ENCODE results near the gene PCGF3.
A peak's percentile ranks its signal among the peaks of the same experiment; 100 is the strongest.
"Not testable (repeated sequence)": the region's sequence is repeated elsewhere in the genome, so short reads cannot be mapped to it uniquely, and the experiment has no call there.

PCGF3 gene

DNA sequence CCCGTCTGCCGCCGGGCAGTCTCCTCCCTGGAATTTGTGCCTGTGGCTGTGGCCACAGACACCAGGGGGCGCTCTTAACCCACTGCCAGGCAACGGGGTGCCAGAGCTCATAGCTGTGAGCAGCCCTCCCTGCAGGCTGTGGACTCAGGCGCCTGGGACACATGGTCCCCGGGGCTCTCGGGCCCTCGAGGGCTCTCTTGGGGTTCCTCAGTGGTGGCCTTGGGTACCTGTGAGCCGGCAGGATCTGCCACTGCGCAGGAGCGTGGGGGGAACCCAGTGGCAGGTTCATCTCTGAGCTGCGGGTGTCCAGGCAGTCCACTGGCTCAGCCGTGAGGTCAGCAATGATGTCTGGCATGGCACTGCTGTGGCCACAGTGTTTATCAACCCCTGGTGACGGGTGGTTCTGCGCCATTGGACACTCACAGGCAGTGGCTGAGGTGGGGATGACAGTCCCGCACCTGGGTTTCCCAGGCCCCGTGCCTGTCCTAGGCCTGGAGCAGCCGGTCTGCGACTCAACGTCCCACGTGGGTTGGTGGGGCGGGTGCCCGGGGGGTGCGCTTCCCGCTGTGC, 37.2 kb downstream of the PCGF3 start:
- FAIRE-seq, result no peak

DNA sequence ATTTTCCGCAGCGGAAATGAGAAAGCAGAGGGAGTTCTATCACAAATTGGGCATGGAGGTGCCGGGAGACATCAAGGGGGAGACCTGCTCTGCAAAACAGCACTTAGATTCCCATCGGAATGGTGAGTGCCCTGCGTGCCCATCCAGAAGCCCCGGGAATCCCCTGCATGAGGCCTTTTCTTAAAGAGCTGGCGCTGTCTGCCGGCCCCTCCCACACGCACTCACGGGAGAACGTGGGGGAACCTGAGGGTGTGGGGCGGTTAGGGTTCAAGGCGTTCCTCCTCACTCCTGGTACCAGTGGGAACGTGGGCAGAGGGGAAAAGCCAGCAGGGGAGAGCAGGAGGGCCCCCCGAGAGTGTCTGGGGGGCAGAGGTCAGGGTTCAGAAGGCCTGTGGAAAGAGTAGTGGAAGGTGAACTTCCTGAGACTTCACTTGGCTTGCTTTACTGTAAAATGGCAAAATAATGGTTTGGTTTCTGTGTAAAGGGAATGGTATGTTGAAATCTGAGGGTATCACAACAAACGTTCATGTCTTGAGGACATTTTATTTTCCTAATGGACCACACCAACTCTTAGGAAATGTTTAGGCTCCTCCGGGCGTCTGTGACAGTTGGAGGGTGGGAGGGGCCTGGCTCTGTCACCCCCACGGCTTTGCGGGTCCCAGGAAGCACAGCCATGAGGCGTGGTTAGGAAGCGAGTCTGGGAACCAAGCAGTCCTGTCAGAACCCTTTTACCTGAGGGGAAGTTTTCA, 38.0 kb downstream of the PCGF3 start:
- FAIRE-seq, result peak; percentile 86

DNA sequence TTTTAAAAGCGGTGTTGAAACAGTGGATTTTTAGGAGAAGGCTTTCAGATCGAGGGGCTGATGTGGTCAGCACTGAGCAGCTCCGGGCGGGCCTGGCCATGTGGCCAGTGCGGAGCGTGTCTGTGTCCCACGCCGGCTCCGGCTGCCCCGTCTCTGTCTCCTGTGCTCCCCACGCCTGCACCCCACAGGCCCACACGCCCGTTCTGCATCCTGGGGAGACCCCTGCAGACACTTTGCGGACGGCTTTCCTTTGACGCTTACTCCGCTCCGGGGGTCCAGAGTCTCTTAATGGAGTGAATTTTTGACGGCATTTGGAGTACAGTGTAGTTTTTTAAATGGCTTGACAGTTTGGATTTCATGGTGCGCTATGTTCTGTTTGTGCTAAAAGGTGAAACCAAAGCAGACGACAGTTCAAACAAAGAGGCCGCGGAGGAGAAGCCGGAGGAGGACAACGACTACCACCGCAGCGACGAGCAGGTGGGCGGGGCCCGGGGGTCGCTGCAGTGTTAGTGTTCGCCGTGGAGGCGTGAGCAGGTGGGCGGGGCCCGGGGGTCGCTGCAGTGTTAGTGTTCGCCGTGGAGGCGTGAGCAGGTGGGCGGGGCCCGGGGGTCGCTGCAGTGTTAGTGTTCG, 38.7 kb downstream of the PCGF3 start:
- peak; percentile 55 for FAIRE-seq

DNA sequence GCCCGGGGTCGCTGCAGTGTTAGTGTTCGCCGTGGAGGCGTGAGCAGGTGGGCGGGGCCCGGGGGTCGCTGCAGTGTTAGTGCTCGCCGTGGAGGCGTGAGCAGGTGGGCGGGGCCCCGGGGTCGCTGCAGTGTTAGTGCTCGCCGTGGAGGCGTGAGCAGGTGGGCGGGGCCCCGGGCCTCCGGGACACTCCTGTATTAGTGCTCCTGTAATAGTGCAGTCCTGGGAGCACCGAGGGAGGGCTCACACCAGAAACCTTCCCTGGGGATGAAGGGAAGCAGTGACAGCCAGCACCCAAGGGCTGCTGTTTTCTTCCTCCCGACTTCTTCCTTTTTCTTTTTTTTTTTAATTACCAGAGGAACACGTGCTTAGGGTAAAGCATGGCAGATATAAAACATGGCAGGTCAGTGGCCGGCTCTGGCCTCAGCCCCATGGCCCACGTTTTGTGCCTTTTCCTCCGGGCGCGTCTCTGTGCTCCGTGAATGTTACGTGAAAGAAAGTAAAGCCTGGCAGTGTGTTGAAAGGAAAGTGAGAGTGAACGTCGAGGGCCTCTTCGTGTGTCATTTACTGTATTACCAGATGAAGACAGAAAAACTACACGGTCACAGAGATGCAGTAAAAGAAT, 42.0 kb downstream of the PCGF3 start:
- FAIRE-seq, result no peak

DNA sequence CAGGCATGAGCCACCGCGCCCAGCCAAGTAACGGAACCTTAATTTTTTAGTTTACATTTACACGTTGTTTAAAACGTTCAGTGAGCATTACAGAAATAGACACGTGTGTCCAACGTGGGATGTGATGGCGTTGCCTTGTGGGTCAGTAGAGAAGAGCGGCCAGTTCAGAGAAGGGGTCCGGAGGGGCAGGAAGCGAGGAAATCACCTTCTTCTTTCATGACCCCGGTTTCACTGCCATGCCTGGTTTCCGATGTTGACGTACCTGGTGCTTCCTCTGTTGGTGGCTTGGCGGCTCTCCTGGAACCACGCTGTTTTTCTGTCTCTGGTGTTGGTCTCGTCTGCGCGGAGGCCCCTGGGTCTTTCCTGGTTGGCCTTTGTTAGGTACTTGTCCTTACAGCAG, 42.8 kb downstream of the PCGF3 start:
- FAIRE-seq, result no peak

DNA sequence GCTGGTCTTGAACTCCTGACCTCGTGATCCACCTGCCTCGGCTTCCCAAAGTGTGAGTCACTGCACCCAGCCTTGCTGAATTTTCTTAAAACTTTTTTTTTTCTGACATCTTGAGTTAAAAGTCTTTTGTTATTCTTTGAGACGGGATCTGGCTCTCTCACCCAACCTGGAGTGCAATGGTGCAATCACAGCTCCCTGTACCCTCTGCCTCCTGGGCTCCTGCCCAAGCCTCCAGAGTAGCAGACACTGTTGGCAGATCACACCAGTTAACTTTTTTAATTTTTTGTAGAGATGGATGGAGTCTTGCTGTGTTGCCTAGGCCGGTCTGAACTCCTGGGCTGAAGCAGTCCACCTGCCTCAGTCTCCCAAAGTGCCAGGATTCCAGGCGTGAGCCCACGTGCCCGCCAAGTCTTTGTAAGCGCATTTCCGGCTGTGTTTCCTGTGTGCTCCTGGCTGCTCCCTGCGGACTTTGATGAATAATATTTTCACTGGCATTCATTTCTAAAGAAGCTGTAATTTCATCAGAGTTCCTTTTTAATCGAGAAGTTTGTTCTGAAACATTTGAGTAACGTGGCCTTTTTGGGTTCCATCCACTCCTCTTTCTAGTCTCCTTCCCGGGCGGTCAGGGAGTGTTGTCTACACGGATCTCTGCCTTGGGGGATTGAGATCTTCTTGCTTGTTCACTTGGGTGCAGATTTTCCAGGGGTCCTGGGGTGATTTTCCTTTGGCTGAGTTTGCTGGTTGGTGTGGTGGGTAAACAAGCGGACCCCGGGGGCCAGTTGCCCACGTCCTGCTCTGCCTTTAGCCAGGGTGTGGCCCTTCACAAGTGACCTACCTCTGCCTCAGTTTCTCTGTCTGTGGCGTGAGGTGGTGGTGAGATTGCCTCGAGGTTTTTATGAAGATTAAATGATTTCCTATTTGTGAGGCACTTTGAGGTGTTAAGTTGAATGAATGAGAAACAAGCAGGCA, 44.4 kb downstream of the PCGF3 start:
- FAIRE-seq, result no peak

DNA sequence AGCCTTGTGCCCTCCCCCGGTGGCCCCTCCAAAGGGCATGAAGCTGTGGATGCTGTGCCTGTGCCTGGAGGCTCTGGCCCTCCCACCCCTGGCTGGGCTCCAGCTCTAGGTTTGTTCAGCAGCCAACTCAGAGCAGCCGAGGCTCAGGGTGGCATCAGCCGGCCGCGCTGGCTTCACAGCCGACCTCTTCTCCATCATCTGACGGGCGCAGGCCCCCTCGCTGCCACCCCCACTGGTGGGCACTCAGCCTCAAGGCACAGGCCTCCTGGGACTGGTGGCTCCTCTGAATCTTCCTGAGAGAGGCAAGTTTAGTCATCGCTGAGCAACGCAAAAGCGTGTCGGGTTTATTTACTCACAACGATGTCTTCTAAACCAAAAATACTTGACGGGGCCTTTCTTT, 46.0 kb downstream of the PCGF3 start:
- no peak for FAIRE-seq

DNA sequence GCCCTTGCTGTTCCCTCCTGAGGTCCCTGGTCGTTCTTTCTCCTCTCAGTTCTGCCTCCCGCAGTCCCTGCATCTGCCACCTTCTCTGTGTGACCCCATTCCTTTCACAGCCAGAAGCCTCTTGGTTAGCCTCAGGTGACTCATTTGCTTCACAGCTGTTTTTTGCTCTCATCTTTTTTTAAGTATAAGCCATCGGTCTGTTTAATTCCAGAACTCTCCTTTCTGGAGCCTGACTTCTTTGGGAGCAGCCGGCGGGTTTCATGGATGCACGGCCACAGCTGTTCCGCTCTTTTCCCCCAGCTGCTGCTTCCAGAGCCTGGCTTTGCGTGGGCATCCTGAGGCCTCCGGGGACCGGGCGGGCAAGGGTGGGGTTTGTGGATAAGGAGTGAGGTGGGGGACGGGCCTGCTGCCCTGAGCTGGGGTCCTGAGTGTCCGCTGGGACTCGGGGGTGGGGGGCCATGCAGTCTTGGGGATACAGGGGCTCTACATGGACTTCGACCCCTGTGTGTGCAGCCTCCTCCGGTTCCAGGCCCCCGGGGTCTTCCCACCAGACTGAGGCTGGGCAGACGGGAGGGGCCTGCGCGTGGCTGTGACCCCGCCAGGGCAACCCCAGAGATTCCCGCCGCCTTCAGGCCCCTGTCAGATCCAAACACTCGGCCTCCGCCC, 46.7 kb downstream of the PCGF3 start:
- no peak for FAIRE-seq

DNA sequence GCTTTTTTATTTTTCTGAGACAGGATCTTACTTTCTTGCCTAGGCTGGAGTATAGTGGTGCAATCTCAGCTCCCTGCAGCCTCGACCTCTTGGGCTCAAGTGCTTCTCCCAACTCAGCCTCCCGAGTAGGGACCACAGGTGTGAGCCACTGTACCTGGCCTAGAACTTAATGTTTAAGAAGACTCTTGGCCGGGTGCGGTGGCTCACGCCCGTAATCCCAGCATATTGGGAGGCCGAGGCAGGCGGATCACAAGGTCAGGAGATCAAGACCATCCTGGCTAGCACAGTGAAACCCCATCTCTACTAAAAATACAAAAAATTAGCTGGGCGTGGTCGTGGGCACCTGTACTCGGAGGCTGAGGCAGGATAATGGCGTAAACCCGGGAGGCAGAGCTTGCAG, 47.6 kb downstream of the PCGF3 start:
- not testable (repeated sequence) for FAIRE-seq

DNA sequence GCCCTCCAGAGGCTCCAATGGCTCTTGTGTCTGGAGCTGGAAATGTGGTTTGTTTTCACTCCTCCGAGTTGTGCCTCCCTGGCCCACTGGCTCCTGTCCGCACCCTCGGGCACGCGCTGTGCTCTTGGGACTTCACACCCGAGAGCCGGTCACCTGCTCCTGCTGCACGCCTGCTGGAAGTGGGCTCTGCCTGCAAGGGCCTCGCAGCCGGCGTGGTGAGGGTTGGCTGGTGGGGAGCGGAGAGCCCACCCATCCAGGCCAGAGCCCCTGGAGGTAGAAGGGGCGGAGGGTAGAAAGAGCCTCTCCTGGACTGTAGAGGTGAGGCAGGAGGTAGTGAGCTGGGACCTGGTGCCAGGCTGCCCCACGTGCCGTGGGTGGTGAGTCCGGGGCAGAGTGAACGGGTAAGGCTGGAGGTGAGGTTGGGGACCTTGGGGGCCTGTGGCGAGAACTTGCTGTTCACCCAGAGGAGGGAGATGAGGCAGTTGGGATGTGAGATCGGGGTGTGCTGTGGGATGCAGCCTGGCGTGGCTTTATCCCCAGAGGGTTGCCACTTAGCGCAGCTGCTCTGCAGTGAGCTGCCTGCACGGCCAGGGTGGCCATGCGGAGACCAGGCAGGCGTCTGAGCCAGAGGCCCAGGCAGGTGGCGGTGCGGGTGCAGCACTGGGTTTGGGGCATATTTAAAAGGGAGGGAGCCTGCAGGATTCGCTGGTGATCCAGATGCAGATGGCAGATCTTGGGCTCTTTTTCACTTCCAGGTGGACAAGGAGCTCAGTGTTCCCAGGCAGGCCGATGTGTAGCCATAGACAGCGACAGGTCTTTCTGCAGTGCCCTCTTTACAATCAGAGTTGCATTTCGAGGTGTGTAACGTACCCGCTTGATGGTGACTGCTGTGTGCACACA, 48.8 kb downstream of the PCGF3 start:
- no peak for FAIRE-seq

DNA sequence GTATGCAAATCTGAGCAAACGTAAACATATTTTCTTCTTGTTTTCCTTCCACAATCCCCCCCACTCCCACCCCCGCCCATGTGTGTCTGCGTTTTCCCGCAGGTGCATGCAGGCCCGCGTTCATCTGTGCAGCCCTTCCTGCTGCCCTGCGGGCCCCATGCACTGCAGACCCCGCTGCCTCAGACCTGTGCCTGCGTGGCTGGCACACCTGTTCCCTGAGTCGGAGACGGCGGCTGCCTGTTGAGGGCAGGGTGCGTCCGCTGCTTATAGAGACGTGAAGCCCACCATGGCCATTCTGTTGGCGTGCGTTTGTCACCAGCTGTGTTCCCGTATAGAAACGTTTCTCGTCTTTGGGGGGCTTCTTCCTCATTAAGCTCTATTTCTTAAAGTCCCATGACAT, 51.5 kb downstream of the PCGF3 start:
- no peak for FAIRE-seq

DNA sequence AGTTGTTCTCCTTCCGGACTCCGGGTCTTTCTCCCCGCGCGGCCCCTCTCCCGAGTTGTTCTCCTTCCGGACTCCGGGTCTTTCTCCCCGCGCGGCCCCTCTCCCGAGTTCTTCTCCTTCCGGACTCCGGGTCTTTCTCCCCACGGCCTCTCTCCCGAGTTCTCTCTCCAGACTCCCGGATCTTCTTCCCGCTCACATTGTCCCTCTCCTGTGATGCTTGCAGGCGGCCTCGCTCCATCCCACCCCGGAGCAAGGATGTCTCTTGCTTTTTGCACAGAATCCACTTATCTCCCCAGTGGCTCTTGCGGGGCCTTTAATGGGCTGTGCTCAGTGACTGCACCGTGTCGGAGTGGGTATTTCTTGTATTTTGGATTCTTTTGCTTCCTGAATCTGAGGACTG, 54.2 kb downstream of the PCGF3 start:
- not testable (repeated sequence) for FAIRE-seq

DNA sequence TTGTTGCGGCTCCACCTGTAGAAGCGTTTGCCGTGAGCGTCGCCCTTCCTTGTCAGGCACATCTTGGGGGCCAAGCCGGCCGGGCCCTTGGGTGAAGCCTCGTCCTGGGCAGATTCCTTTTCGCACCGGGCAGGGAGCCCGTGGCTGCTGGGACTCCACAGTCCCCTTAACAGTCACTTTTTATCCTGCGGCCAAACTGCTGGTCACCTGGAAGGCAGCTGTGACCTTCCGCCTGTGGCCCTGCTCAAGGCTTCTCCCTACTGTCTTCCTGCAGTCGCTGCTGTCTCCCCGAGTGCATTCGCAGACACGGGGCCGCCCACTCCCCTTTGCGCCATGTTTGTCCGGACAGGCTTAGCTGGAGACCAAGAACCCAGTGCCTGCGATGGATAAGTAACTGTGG, 55.0 kb downstream of the PCGF3 start:
- no peak for FAIRE-seq

DNA sequence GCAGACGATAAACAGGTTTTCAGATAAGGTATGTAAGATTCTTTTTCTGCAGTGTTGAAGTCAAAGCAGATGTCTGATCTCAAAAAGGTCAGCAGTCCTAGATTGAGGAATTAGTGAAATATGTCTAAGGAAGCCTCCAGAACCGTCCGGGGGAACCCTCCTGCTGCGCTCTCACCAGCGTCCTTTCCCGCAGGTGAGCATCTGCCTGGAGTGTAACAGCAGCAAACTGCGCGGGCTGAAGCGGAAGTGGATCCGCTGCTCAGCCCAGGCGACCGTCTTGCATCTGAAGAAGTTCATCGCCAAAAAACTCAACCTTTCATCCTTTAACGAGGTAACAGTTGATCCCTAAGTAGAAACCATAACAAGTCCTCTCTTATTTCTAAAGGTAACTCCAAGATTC, 55.5 kb downstream of the PCGF3 start:
- FAIRE-seq, result no peak

DNA sequence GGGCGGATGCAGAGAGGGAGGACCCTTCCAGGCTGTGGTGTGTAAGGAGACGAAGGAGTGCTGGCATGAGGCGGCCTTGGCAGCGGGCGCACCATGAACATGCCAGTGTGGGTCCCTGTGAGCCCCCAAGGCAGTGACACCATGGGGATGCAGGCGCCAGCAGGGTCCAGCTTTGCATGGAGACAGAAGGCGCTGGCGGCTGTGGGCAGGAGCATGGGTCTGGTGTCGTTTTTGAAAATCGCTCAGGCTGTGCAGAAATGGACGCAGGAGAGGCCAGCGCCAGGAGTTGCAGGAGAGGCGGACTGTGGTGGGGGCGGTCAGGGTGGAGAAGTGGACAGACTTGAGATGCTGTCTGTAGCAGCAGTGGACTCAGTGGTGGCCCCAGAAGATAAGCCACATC, 56.1 kb downstream of the PCGF3 start:
- no peak for FAIRE-seq

DNA sequence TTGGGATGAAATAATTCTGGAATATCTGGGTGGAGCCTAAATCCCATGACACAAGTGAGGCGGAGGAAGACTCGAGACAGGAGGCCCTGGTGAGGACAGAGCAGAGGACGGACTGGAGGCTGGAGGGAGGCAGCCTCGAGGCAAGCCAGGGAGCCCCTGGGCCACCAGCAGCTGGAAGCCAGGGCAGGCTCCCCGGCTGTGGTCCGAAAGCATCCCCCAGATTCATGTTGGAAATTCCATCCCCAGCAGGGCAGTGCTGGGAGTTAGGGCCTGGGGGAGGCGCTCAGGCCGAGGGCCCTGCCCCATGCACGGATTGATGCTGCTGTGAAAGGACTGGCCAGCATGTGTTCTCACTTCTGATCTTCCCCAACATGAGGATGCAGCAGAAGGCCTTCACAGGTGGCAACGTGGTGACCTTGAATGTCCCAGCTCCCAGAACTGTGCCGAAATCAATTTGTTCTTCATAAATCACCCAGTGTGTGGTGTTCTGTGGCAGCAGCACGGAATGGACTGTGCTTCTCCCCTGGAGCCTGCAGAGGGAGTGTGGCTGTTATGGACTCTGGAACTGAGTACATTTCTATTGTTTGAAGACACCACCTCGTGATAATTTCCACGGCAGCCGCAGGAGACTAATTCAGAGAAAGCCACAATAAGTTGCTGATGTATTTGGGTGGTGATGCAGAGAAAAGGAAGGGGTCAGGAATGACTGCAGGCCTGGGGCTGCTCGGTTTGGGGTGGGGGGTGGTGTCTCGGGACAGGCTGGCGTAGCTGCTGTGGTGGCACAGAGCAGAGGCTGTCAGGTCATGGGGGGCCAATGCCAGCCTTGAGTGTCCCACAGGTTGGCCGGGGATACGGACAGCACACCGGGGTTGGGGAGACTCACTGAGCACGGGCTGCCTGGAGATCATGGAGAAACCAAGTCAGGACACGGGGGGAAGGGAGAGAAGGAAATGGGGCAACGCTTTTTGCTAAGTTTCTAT, 56.9 kb downstream of the PCGF3 start:
- FAIRE-seq, result peak; percentile 51

DNA sequence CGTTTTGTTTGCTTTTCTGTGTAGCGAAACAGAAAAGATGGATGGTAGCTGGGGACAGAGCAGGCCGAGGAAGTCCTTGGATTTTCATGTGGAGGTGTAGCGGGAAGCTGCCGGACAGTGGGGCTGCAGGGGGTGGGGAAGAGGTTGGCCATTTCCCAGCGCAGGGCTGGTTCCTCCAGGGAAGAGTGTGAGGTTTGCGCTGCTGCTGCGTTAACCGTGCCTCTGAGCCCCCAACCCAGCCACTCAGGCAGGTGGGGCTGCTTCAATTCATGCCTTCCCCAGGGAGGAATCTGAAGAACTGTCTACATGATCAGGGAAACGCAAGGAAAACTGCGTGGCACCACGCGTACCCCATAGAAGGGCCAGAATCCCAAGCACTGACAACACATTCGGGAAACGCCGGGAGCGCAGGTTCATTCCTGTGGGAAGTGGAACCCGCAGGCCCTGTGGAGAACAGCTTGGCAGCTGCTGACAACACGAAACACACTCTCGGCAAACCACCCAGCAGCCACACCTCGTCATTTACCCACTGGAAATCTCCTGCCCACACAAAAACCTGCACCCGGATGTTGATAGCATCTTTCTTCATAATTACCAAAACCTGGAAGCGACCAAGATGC, 57.7 kb downstream of the PCGF3 start:
- FAIRE-seq, result no peak

DNA sequence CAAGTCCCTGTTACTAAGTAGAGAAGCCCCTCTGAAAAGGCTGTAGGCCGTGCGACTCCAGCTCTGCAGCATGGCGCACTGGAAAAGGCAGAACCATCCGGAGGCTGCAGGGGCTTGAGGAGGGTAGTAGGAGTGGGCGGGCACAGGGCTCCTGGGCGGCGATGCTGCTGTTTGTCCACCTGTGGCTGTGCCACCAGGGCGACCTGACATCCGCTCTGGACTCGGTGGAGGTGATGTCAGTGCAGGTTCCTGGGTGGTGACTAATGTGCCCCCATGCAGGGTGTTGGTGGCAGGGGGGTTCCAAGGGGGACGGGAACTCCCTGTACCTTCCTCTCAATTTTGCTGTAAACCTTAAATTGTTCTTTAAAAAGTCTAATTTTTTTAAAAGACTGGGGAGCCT, 58.3 kb downstream of the PCGF3 start:
- no peak for FAIRE-seq

DNA sequence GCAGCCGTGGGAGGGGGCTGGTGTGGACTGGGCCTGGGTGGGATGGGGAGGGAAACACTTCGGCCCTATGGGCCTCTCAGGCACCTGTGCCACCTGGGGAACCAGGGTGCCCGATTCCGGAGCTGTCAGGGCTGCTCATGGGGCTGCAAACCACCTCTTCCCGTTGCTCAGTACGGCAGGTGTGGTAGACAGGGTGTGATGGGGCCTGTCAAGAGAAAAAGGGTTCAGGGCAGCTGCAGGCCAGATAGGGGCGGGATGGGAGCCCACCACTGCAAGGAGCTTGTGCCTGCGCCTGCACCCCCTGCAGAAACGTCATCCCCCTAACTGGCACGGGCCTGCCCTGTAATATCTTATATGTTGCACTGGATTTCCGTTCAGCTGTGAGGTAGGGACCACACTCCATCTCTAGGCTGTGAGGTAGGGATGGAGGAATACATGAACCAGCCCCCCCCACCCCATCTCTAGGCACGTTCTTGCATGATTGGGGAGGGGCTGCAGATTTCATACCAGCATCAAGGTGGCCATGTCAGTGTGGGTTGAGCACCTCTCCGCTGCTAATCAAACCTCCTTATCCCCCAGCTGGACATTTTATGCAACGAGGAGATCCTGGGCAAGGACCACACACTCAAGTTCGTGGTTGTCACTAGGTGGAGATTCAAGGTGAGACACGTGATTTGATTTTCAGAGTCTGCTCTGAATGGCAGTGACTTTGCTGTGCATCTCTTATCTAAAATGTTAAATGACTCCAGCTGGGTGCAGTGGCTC, 59.0 kb downstream of the PCGF3 start:
- no peak for FAIRE-seq
